Neutrophil (primary cell): Measurements from ENCODE around the gene SRD5A3.

ENCODE experiments used
- H3K27ac ChIP-seq: fragments of 200-600 bp; sonication (generic); 2 replicates; pipeline ENCODE4 v1.5.1; 2016; ENCODE audit warnings: mild to moderate bottlenecking, moderate library complexity
- H3K27me3 ChIP-seq: fragments of 200-600 bp; sonication (generic); 2 replicates; pipeline ENCODE4 v1.6.0; 2016; ENCODE audit warnings: mild to moderate bottlenecking
- H3K36me3 ChIP-seq: fragments of 200-600 bp; sonication (generic); 2 replicates; pipeline ENCODE4 v1.5.1; 2017
- H3K4me1 ChIP-seq, 2 experiments: fragments of 200-600 bp in 1 of 2; sonication (generic) in 1 of 2; 1 replicate in 1 of 2; 2 replicates in 1 of 2; pipeline versions ENCODE4 v1.5.1 to v1.6.1; 2013 to 2016; ENCODE audit warnings: low read depth in 1 of 2, low read length in 1 of 2, mild to moderate bottlenecking in 1 of 2, moderate library complexity in 1 of 2; ENCODE audit not compliant: control insufficient read depth in 1 of 2, insufficient read depth in 1 of 2
- H3K4me3 ChIP-seq, 2 experiments: fragments of 200-600 bp in 1 of 2; sonication (generic) in 1 of 2; 1 replicate in 1 of 2; 2 replicates in 1 of 2; pipeline ENCODE4 v1.5.1; 2013 to 2016; ENCODE audit warnings: low read depth in 1 of 2, low read length in 1 of 2, mild to moderate bottlenecking in 1 of 2, moderate library complexity in 1 of 2
- H3K9me3 ChIP-seq: fragments of 200-600 bp; sonication (generic); 2 replicates; pipeline ENCODE4 v1.5.1; 2016
- CTCF ChIP-seq: fragments of 200-600 bp; sonication (generic); IDR thresholded peaks from 2 replicates; pipeline ENCODE4 v1.5.1; 2016; ENCODE audit warnings: antibody characterized with exemption

The SRD5A3 gene

GRCh38 chr4:55311792-55312488, 34.1 kb upstream of the SRD5A3 start:
- Histone ChIP-seq H3K27ac (no peak overlapping the region), H3K27me3 (no peaks in the 10 kb centered on the region), H3K4me1 (no peaks in the 10 kb centered on the region), H3K9me3 (no peaks in the 10 kb centered on the region), H3K4me3 (no peak overlapping the region), H3K36me3 (no peaks in the 10 kb centered on the region)
- no peak for TF ChIP-seq CTCF

GRCh38 chr4:55312489-55313101, 33.4 kb upstream of the SRD5A3 start:
- no peaks in the 10 kb centered on the region for H3K9me3 ChIP-seq
- H3K36me3 ChIP-seq = no peaks in the 10 kb centered on the region
- no peaks in the 10 kb centered on the region for H3K4me1 ChIP-seq
- TF ChIP-seq CTCF = no peak
- H3K4me3 ChIP-seq = no peak overlapping the region
- no peak overlapping the region for H3K27ac ChIP-seq
- H3K27me3 ChIP-seq = no peaks in the 10 kb centered on the region

- H3K9me3 ChIP-seq = no peaks in the 10 kb centered on the region
- TF ChIP-seq CTCF = no peak
- H3K36me3 ChIP-seq = no peaks in the 10 kb centered on the region
- no peak overlapping the region for H3K4me3 ChIP-seq
- peaks cover 11% of the 10 kb centered on the region for H3K27me3 ChIP-seq
- no peak overlapping the region for H3K27ac ChIP-seq
- no peaks in the 10 kb centered on the region for H3K4me1 ChIP-seq
These were observed 31.8 kb upstream of the SRD5A3 start for GRCh38 chr4:55314141-55314820.

- no peak for TF ChIP-seq CTCF
- Histone ChIP-seq H3K27me3 (peaks cover 18% of the 10 kb centered on the region), H3K27ac (no peak overlapping the region), H3K36me3 (no peaks in the 10 kb centered on the region), H3K9me3 (no peaks in the 10 kb centered on the region), H3K4me3 (no peak overlapping the region), H3K4me1 (no peaks in the 10 kb centered on the region)
These were observed 27.6 kb upstream of the SRD5A3 start for GRCh38 chr4:55318175-55319129.

- no peaks in the 10 kb centered on the region for H3K9me3 ChIP-seq
- no peaks in the 10 kb centered on the region for H3K36me3 ChIP-seq
- H3K4me3 ChIP-seq = no peak overlapping the region
- no peak overlapping the region for H3K27ac ChIP-seq
- no peak for TF ChIP-seq CTCF
- H3K4me1 ChIP-seq = no peaks in the 10 kb centered on the region
- peaks cover 18% of the 10 kb centered on the region for H3K27me3 ChIP-seq
These were observed 24.3 kb upstream of the SRD5A3 start for GRCh38 chr4:55321707-55322264.
